HepG2 (cell line): ENCODE data around the gene LZTS2. TPM values are rescaled to one million over a fixed set of nuclear protein-coding genes. Genes with fewer than 3 reads are reported as not detected.
A peak's percentile ranks its signal among the peaks of the same experiment; 100 is the strongest.

Experiments
- GABPB1 ChIP-seq: IDR thresholded peaks from 2 replicates; pipeline ENCODE4 v1.6.1; 2016; ENCODE audit warnings: mild to moderate bottlenecking, missing genetic modification reagents, moderate library complexity, missing compliant biosample characterization
- HMGXB3 ChIP-seq: sonication (generic); formaldehyde crosslinking; IDR thresholded peaks from 2 replicates; pipeline ENCODE4 v1.4.0; 2020; ENCODE audit warnings: missing genetic modification reagents, borderline replicate concordance
- HNRNPLL ChIP-seq: fragments of 200-400 bp; formaldehyde crosslinking; IDR thresholded peaks from 2 replicates; pipeline ENCODE4 v1.6.1; 2017; ENCODE audit warnings: mild to moderate bottlenecking, low read depth, low read length; ENCODE audit not compliant: poor library complexity, severe bottlenecking
- HOXA3 ChIP-seq: sonication (generic); formaldehyde crosslinking; IDR thresholded peaks from 2 replicates; pipeline ENCODE4 v1.5.0; 2020; ENCODE audit warnings: missing genetic modification reagents
- MYC ChIP-seq: sonication (generic); formaldehyde crosslinking; IDR thresholded peaks from 2 replicates; pipeline ENCODE4 v1.9.0; 2021; ENCODE audit warnings: missing genetic modification reagents, borderline replicate concordance
- PHB2 ChIP-seq: fragments of 450-650 bp; IDR thresholded peaks from 2 replicates; pipeline ENCODE4 v1.6.1; 2018; ENCODE audit not compliant: partially characterized antibody
- SYNCRIP ChIP-seq: fragments of 200-400 bp; formaldehyde crosslinking; IDR thresholded peaks from 2 replicates; pipeline ENCODE4 v1.6.1; 2018; ENCODE audit warnings: mild to moderate bottlenecking, low read depth, low read length; ENCODE audit not compliant: insufficient read depth
- TFAP4 ChIP-seq: sonication (generic); IDR thresholded peaks from 2 replicates; pipeline ENCODE4 v1.6.1; 2016; ENCODE audit warnings: low read depth, borderline replicate concordance
- ZNF605 ChIP-seq: sonication (generic); formaldehyde crosslinking; IDR thresholded peaks from 2 replicates; pipeline ENCODE4 v1.8.0; 2022; ENCODE audit warnings: mild to moderate bottlenecking, missing genetic modification reagents
- ZNF740 ChIP-seq: sonication (generic); formaldehyde crosslinking; IDR thresholded peaks from 2 replicates; pipeline ENCODE4 v1.4.0; 2020; ENCODE audit warnings: missing genetic modification reagents
- ZSCAN20 ChIP-seq: sonication (generic); formaldehyde crosslinking; IDR thresholded peaks from 2 replicates; pipeline ENCODE4 v1.4.0; 2020; ENCODE audit warnings: missing genetic modification reagents, mild to moderate bottlenecking, borderline replicate concordance
- polyA plus RNA-seq, 8 experiments: library from polyadenylated mRNA; depleted of rRNA in 3 of 8; stranded (reverse) in 7 of 8; unstranded in 1 of 8; fragments of >200 nt; fragmentation: Illumina TruSeq in 4 of 8; extraction: Trizol in 4 of 8; gene quantifications; 2 replicates each; pipeline versions ENCODE4 v1.2.1 to v1.2.3, GENCODE V29; 2011 to 2016; ENCODE audit warnings: low read depth in 4 of 8, missing spikeins in 1 of 8, mixed read lengths in 1 of 8; ENCODE audit not compliant: insufficient read depth in 1 of 8
- total RNA-seq, 5 experiments: library from RNA; depleted of rRNA; stranded (reverse); fragments of >200 nt; fragmentation: Illumina TruSeq; extraction: Trizol; gene quantifications; 2 replicates each; pipeline ENCODE4 v1.2.3, GENCODE V29; 2016; ENCODE audit warnings: low read depth in 1 of 5
- TF ChIP-seq, protein P1 (sequence below): sonication (generic); formaldehyde crosslinking; IDR thresholded peaks from 2 replicates; pipeline ENCODE4 v1.4.0; 2020; ENCODE audit warnings: missing genetic modification reagents
- TF ChIP-seq, protein P2 (sequence below): sonication (generic); formaldehyde crosslinking; IDR thresholded peaks from 2 replicates; pipeline ENCODE4 v1.4.0; 2020; ENCODE audit warnings: mild to moderate bottlenecking, missing genetic modification reagents
- TF ChIP-seq, protein P3 (sequence below): sonication (generic); formaldehyde crosslinking; IDR thresholded peaks from 2 replicates; pipeline ENCODE4 v1.4.0; 2020; ENCODE audit warnings: missing genetic modification reagents

LZTS2 gene
- total and polyA plus RNA-seq, 2 of the 13 experiments (the other 11 are each of a cell fraction or from before 2014, with no cell fraction given), result 43.6 to 65.6 TPM

DNA sequence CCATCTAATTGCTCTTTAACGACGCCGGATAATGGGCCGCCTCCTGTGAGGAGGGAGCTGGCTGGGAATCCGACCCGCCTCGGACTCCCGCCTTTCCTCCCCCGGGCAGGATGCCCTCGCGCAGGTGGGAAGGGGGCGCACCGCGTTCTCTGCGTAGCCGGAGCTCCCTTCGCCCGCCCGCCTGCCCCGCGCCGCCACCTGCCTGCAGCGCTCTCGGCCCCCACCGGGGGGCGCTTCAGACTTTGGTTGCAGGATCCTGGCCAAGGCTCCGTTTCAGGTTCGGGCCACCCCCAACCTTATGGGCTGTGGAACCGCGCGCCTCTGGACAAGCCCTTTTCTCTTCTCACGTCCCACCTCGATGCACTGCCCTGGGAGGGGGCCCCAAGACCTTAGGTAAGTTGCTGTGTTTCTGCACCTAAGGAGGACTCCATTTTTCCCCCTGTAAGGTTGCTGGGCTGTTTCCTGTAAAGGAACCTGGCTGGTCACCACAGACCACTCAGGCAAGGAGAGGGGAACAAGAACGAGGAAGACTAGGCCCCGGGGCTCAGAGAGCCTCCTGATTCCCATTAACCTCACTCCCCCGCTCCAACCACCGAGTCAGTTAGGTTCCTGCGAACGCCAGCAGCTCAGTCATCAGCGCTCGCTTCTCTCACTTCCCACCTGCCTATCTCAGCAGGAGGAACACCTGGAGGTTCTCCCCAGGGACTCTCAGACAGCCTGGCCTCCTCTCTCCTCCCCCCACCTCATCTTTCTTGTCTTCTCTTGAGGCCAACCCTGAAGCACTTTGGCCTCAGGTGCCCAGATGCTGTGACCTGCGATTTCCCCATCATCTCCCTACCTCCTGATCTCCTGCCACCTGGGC, 50.8 kb downstream of the LZTS2 start (continued):
- TF ChIP-seq, protein P1, sequence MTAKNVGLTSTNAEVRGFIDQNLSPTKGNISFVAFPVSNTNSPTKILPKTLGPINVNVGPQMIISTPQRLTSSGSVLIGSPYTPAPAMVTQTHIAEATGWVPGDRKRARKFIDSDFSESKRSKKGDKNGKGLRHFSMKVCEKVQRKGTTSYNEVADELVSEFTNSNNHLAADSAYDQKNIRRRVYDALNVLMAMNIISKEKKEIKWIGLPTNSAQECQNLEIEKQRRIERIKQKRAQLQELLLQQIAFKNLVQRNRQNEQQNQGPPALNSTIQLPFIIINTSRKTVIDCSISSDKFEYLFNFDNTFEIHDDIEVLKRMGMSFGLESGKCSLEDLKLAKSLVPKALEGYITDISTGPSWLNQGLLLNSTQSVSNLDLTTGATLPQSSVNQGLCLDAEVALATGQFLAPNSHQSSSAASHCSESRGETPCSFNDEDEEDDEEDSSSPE (CRISPR knock-in tag), result peak; percentile 55; the same call in 1 of the 2 replicates
- TF ChIP-seq MYC (CRISPR knock-in tag) (no peak; the same call in 1 of the 2 replicates), ZNF740 (0 out of 2 replicates have a peak, but pooled peaks have one; percentile 18), HNRNPLL (peak; percentile 95), GABPB1 (peak; percentile 57), ZNF605 (CRISPR knock-in tag) (0 out of 2 replicates have a peak, but pooled peaks have one; percentile 17), HOXA3 (CRISPR knock-in tag) (peak; percentile 57), PHB2 (no peak), SYNCRIP (no peak), TFAP4 (0 out of 2 replicates have a peak, but pooled peaks have one; percentile 18), HMGXB3 (no peak), ZSCAN20 (CRISPR knock-in tag) (peak; percentile 44; the same call in 1 of the 2 replicates)
- TF ChIP-seq, protein P2, sequence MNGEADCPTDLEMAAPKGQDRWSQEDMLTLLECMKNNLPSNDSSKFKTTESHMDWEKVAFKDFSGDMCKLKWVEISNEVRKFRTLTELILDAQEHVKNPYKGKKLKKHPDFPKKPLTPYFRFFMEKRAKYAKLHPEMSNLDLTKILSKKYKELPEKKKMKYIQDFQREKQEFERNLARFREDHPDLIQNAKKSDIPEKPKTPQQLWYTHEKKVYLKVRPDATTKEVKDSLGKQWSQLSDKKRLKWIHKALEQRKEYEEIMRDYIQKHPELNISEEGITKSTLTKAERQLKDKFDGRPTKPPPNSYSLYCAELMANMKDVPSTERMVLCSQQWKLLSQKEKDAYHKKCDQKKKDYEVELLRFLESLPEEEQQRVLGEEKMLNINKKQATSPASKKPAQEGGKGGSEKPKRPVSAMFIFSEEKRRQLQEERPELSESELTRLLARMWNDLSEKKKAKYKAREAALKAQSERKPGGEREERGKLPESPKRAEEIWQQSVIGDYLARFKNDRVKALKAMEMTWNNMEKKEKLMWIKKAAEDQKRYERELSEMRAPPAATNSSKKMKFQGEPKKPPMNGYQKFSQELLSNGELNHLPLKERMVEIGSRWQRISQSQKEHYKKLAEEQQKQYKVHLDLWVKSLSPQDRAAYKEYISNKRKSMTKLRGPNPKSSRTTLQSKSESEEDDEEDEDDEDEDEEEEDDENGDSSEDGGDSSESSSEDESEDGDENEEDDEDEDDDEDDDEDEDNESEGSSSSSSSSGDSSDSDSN (CRISPR knock-in tag), result peak; percentile 29; the same call in 1 of the 2 replicates
- TF ChIP-seq, protein P3, sequence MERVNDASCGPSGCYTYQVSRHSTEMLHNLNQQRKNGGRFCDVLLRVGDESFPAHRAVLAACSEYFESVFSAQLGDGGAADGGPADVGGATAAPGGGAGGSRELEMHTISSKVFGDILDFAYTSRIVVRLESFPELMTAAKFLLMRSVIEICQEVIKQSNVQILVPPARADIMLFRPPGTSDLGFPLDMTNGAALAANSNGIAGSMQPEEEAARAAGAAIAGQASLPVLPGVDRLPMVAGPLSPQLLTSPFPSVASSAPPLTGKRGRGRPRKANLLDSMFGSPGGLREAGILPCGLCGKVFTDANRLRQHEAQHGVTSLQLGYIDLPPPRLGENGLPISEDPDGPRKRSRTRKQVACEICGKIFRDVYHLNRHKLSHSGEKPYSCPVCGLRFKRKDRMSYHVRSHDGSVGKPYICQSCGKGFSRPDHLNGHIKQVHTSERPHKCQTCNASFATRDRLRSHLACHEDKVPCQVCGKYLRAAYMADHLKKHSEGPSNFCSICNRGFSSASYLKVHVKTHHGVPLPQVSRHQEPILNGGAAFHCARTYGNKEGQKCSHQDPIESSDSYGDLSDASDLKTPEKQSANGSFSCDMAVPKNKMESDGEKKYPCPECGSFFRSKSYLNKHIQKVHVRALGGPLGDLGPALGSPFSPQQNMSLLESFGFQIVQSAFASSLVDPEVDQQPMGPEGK (CRISPR knock-in tag), result peak; percentile 53
